ENCODE data around the gene STK38. TPM values are rescaled to one million over a fixed set of nuclear protein-coding genes. Genes with fewer than 3 reads are reported as not detected.

The STK38 gene
- total RNA-seq, 2 experiments from 2014 or later = 47.0 to 48.4 TPM

- TF ChIP-seq, protein P1, sequence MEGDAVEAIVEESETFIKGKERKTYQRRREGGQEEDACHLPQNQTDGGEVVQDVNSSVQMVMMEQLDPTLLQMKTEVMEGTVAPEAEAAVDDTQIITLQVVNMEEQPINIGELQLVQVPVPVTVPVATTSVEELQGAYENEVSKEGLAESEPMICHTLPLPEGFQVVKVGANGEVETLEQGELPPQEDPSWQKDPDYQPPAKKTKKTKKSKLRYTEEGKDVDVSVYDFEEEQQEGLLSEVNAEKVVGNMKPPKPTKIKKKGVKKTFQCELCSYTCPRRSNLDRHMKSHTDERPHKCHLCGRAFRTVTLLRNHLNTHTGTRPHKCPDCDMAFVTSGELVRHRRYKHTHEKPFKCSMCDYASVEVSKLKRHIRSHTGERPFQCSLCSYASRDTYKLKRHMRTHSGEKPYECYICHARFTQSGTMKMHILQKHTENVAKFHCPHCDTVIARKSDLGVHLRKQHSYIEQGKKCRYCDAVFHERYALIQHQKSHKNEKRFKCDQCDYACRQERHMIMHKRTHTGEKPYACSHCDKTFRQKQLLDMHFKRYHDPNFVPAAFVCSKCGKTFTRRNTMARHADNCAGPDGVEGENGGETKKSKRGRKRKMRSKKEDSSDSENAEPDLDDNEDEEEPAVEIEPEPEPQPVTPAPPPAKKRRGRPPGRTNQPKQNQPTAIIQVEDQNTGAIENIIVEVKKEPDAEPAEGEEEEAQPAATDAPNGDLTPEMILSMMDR (IDR thresholded peaks at IDR 0.05) = no peak
- Histone ChIP-seq H3K27ac (ENCODE audit: low read depth in 1 of 2, low read length in 2 of 2) (no peak overlapping the region), H3K4me3 (ENCODE audit: low read length) (no peak overlapping the region), H3K4me1 (ENCODE audit: insufficient read depth, low read length) (peaks cover 11% of the 10 kb centered on the region), H3K27me3 (ENCODE audit: control insufficient read depth in 1 of 2, insufficient read depth in 2 of 2, low read length in 2 of 2) (no peaks in the 10 kb centered on the region), H3K9me3 (ENCODE audit: control insufficient read depth in 1 of 2, insufficient read depth in 1 of 2, low read length in 2 of 2) (no peaks in the 10 kb centered on the region), H3K36me3 (ENCODE audit: insufficient read depth, low read length) (peaks cover 89% of the 10 kb centered on the region)
- DNase-seq (no peak), ATAC-seq (ENCODE audit: poor library complexity) (no peak)
- intact Hi-C loops (cut with DNase I, micrococcal nuclease) = no loop called here
- no peaks in the 10 kb centered on the region for H3K27me3 Mint-ChIP-seq
- H3K27ac Mint-ChIP-seq = peak overlapping the region; percentile 66
- CTCF ChIA-PET = no interaction called here
- no peaks in the 10 kb centered on the region for H3K9me3 Mint-ChIP-seq
- H3K36me3 Mint-ChIP-seq (ENCODE audit: low read depth) = peaks cover 87% of the 10 kb centered on the region
- no peak overlapping the region for H3K4me3 Mint-ChIP-seq
- peaks cover 46% of the 10 kb centered on the region for H3K4me1 Mint-ChIP-seq (ENCODE audit: low read depth)
- POLR2A ChIA-PET = interaction anchor here (0.8 to 1.6 kb wide), 4 partner anchors 21 to 77 kb away, joined by 3 to 5 read pairs (median 4); no protein-coding TSS in a partner anchor
Measured at GRCh38 chr6:36516559-36516958, 30.7 kb downstream of the STK38 start.

- no peaks in the 10 kb centered on the region for H3K27me3 Mint-ChIP-seq
- peaks cover 88% of the 10 kb centered on the region for H3K36me3 Mint-ChIP-seq (ENCODE audit: low read depth)
- H3K4me3 Mint-ChIP-seq = no peak overlapping the region
- H3K9me3 Mint-ChIP-seq = no peaks in the 10 kb centered on the region
- TF ChIP-seq, protein P1 (IDR thresholded peaks at IDR 0.05) = no peak
- peaks cover 48% of the 10 kb centered on the region for H3K4me1 Mint-ChIP-seq (ENCODE audit: low read depth)
- H3K4me1 ChIP-seq (ENCODE audit: insufficient read depth, low read length) = peaks cover 11% of the 10 kb centered on the region
- POLR2A ChIA-PET = interaction anchor here (0.7 to 1.3 kb wide), 3 partner anchors 8 to 78 kb away, joined by 3 to 4 read pairs (median 4); no protein-coding TSS in a partner anchor
- no peak overlapping the region for H3K4me3 ChIP-seq (ENCODE audit: low read length)
- no peaks in the 10 kb centered on the region for H3K9me3 ChIP-seq (ENCODE audit: control insufficient read depth in 1 of 2, insufficient read depth in 1 of 2, low read length in 2 of 2)
- intact Hi-C loops (cut with DNase I, micrococcal nuclease) = no loop called here
- ATAC-seq (ENCODE audit: poor library complexity) (no peak), DNase-seq (no peak)
- CTCF ChIA-PET = interaction anchor here (0.6 kb wide), 1 partner anchor 86 kb away, joined by 3 read pairs; no protein-coding TSS in a partner anchor
- peaks cover 89% of the 10 kb centered on the region for H3K36me3 ChIP-seq (ENCODE audit: insufficient read depth, low read length)
- peak overlapping the region; percentile 66 for H3K27ac Mint-ChIP-seq
- H3K27ac ChIP-seq (ENCODE audit: low read depth in 1 of 2, low read length in 2 of 2) = no peak overlapping the region
- no peaks in the 10 kb centered on the region for H3K27me3 ChIP-seq (ENCODE audit: control insufficient read depth in 1 of 2, insufficient read depth in 2 of 2, low read length in 2 of 2)
Measured at GRCh38 chr6:36515844-36516243, 31.4 kb downstream of the STK38 start.

DNA sequence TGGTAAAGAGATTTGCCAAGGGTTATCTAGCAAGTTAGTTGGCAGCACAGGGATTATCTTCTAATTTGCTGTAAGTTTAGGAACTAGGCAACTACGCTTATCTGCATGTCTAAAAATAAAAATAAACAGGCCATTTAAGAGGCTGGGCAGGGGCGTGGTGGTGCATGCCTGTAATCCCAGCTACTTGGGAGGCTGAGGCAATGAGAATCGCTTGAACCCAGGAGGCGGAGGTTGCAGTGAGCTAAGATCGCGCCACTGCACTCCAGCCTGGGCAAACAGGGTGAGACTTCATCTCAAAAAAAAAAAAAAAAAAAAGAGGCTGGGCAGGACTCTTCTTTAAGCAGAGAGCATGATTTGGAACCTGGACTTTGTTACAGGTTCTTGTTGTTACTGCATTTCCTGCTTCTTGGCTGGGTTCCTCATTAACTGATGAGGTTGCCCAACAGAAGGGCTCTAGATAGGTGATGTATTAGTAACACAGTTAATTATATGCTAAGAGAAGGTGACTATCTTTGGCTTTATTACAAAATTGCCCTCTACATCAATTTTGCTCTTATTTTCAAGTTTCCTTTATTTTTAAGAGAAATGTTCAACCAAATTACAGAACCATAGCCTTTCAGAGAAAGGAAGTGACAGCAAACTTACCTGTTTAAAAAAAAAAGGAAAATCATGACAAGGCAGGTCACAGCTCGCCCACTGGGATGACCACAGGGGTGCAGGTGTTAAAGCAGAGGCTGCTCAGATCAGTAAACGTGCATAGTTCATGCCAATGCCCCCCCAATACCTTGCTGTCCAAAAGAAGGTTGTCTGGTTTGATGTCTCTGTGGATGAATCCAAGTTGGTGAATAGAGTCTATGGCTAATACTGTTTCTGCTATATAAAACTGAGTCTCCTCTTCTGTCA lies 32.5 kb downstream of the STK38 start:
- intact Hi-C loops (cut with DNase I, micrococcal nuclease) = no loop called here
- H3K4me1 Mint-ChIP-seq (ENCODE audit: low read depth) = peaks cover 43% of the 10 kb centered on the region
- no peak overlapping the region for H3K4me3 ChIP-seq (ENCODE audit: low read length)
- ChIA-PET POLR2A (interaction anchor here (1.1 to 1.3 kb wide), 2 partner anchors 18 to 79 kb away, joined by 3 to 4 read pairs; no protein-coding TSS in a partner anchor), CTCF (no interaction called here)
- no peaks in the 10 kb centered on the region for H3K27me3 Mint-ChIP-seq
- peaks cover 13% of the 10 kb centered on the region for H3K4me1 ChIP-seq (ENCODE audit: insufficient read depth, low read length)
- peaks cover 88% of the 10 kb centered on the region for H3K36me3 Mint-ChIP-seq (ENCODE audit: low read depth)
- H3K27me3 ChIP-seq (ENCODE audit: control insufficient read depth in 1 of 2, insufficient read depth in 2 of 2, low read length in 2 of 2) = no peaks in the 10 kb centered on the region
- TF ChIP-seq, protein P1 (IDR thresholded peaks at IDR 0.05) = no peak
- H3K4me3 Mint-ChIP-seq = no peak overlapping the region
- H3K9me3 Mint-ChIP-seq = no peaks in the 10 kb centered on the region
- H3K36me3 ChIP-seq (ENCODE audit: insufficient read depth, low read length) = peaks cover 89% of the 10 kb centered on the region
- no peak overlapping the region for H3K27ac ChIP-seq (ENCODE audit: low read depth in 1 of 2, low read length in 2 of 2)
- H3K9me3 ChIP-seq (ENCODE audit: control insufficient read depth in 1 of 2, insufficient read depth in 1 of 2, low read length in 2 of 2) = peaks cover 0 to 6% of the 10 kb centered on the region in 2 experiments
- H3K27ac Mint-ChIP-seq = peak overlapping the region; percentile 66
- ATAC-seq (ENCODE audit: poor library complexity) (no peak), DNase-seq (peak in 1 of 14 experiments; percentile 17)

All from CD4-positive, alpha-beta T cell (primary cell).